SK-N-MC (cell line): Measurements from ENCODE around the gene CST1.
"Not testable (repeated sequence)": the region's sequence is repeated elsewhere in the genome, so short reads cannot be mapped to it uniquely, and the experiment has no call there.

Experiments
- EZH2 ChIP-seq: fragments of 200-600 bp; sonication (generic); IDR thresholded peaks from one replicate; pipeline ENCODE4 v1.6.1; 2017; ENCODE audit warnings: antibody characterized with exemption
- POLR2AphosphoS5 ChIP-seq: IDR thresholded peaks from 2 replicates; pipeline ENCODE4 v1.6.1; 2012; ENCODE audit warnings: mild to moderate bottlenecking, low read depth, low read length, borderline replicate concordance

GRCh38 chr20:23722851-23723250 is 27.9 kb downstream of the CST1 start:
- TF ChIP-seq POLR2AphosphoS5, EZH2: not testable (repeated sequence)
